ENCODE data around the gene GABBR2. TPM values are rescaled to one million over a fixed set of nuclear protein-coding genes. Genes with fewer than 3 reads are reported as not detected.

Gene GABBR2
- total and polyA plus RNA-seq, 4 donors = 20.0 to 140 (median 93.3) TPM

Other genes starting within 250 kb of the GABBR2 start
- gene ANKS6, start 87.6 kb upstream of the GABBR2 start, total RNA-seq = 10 to 100 TPM in 1 of 2 donors, 1 to 10 TPM in 1; 8.0 to 16.8 TPM
- 10 to 100 TPM; 22.9 to 31.3 TPM for gene ANKS6, start 87.6 kb upstream of the GABBR2 start, polyA plus RNA-seq (ENCODE audit: insufficient read length in 2 of 2)
- gene GALNT12, start 98.7 kb upstream of the GABBR2 start, total RNA-seq = 1 to 10 TPM; 6.3 to 7.6 TPM
- gene GALNT12, start 98.7 kb upstream of the GABBR2 start, polyA plus RNA-seq (ENCODE audit: insufficient read length in 2 of 2) = 1 to 10 TPM; 2.6 to 4.9 TPM
- gene COL15A1, start 235.0 kb upstream of the GABBR2 start, total RNA-seq = 10 to 100 TPM; 91.4 to 94.4 TPM
- 10 to 100 TPM; 21.4 to 23.3 TPM for gene COL15A1, start 235.0 kb upstream of the GABBR2 start, polyA plus RNA-seq (ENCODE audit: insufficient read length in 2 of 2)

All from spinal cord (tissue), 4 donors.